ENCODE measurements around the gene TFF2. TPM values are rescaled to one million over a fixed set of nuclear protein-coding genes. Genes with fewer than 3 reads are reported as not detected.

Gene TFF2
- polyA plus RNA-seq, 1 donor (not counting 4 experiments of a cell fraction or from before 2014, with no cell fraction given) = not detected

DNA sequence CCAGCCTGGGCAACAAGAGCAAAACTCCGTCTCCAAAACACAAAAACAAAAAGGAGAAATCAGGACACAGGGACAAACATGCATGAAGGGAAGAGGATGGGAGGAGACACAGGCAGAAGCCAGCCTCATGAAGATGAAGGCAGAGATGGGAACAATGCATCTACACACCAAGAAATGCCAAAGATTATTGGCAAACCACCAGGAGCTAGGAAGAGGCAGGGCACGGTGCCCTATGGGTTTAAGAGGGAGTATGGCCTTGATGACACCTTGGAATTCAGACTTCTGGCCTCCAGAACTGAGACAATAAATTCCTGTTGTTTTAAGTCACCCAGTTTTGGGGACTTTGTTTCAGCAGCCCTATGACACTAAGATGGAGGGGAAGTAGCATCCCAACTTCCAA, 39.9 kb upstream of the TFF2 start:
- Histone ChIP-seq H4K20me1 (ENCODE audit: control insufficient read depth, extremely low read depth, insufficient read depth, low read length) (no peaks in the 10 kb centered on the region), H3K27ac (ENCODE audit: control insufficient read depth, insufficient read depth, low read length) (no peak overlapping the region), H3K9ac (ENCODE audit: control insufficient read depth, extremely low read depth, insufficient read depth, low read length) (no peak overlapping the region), H3K9me3 (ENCODE audit: control insufficient read depth, low read depth, low read length) (no peaks in the 10 kb centered on the region), H3K79me2 (ENCODE audit: control insufficient read depth, insufficient read depth, low read length) (no peaks in the 10 kb centered on the region), H3K4me2 (ENCODE audit: control insufficient read depth, extremely low read depth, insufficient read depth, low read depth, low read length) (no peak overlapping the region), H3K4me1 (ENCODE audit: control insufficient read depth, extremely low read depth, insufficient read depth, low read length) (no peaks in the 10 kb centered on the region), H3K36me3 (ENCODE audit: control insufficient read depth in 2 of 2, extremely low read depth in 1 of 2, insufficient read depth in 2 of 2, low read length in 2 of 2) (no peaks in the 10 kb centered on the region), H3K9me1 (ENCODE audit: control insufficient read depth, extremely low read depth, insufficient read depth, low read length) (no peaks in the 10 kb centered on the region), H3K4me3 (ENCODE audit: control insufficient read depth in 2 of 3, extremely low read depth in 1 of 3, insufficient read depth in 2 of 3, low read depth in 1 of 3, low read length in 3 of 3) (no peak overlapping the region), H2AFZ (ENCODE audit: control insufficient read depth, low read length) (no peak overlapping the region), H3K27me3 (ENCODE audit: control insufficient read depth, extremely low read depth, insufficient read depth, low read length) (peaks cover 5% of the 10 kb centered on the region)
- DNase-seq (ENCODE audit: low read depth, low spot score) (no peak), FAIRE-seq (no peak)
- TF ChIP-seq, protein P1, sequence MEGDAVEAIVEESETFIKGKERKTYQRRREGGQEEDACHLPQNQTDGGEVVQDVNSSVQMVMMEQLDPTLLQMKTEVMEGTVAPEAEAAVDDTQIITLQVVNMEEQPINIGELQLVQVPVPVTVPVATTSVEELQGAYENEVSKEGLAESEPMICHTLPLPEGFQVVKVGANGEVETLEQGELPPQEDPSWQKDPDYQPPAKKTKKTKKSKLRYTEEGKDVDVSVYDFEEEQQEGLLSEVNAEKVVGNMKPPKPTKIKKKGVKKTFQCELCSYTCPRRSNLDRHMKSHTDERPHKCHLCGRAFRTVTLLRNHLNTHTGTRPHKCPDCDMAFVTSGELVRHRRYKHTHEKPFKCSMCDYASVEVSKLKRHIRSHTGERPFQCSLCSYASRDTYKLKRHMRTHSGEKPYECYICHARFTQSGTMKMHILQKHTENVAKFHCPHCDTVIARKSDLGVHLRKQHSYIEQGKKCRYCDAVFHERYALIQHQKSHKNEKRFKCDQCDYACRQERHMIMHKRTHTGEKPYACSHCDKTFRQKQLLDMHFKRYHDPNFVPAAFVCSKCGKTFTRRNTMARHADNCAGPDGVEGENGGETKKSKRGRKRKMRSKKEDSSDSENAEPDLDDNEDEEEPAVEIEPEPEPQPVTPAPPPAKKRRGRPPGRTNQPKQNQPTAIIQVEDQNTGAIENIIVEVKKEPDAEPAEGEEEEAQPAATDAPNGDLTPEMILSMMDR (optimal IDR thresholded peaks at IDR 0.05 in 1 of 3, IDR thresholded peaks at IDR 0.05 in 1 of 3, conservative IDR thresholded peaks at IDR 0.05 in 1 of 3; ENCODE audit: extremely low read depth in 1 of 3, insufficient read depth in 2 of 3, low read length in 3 of 3) = no peak
- no peak for TF ChIP-seq EZH2 (IDR thresholded peaks at IDR 0.05; ENCODE audit: low read length)
- dilution Hi-C loops (cut with MboI; ENCODE audit: extremely low pct_ligation_motif_present, low sequenced_read_pairs) = no loop called here

DNA sequence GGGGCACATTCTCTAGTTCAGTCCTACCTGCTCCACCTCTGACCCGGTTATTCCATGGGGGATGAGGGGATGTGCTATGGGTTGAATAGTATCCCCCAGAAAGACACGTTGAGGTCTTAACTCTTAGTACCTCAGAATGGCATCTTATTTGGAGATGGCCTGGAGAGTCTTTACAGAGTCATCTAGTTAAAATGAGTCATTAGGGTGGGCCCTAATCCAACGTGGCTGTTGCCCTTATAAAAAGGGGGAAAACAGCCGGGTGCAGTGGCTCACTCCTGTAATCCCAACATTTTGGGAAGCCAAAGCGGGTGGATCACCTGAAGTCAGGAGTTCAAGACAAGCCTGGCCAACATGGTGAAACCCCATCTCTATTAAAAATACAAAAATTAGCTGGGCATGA, 39.4 kb upstream of the TFF2 start:
- peaks cover 5% of the 10 kb centered on the region for H3K27me3 ChIP-seq (ENCODE audit: control insufficient read depth, extremely low read depth, insufficient read depth, low read length)
- no peaks in the 10 kb centered on the region for H4K20me1 ChIP-seq (ENCODE audit: control insufficient read depth, extremely low read depth, insufficient read depth, low read length)
- H3K9me3 ChIP-seq (ENCODE audit: control insufficient read depth, low read depth, low read length) = no peaks in the 10 kb centered on the region
- H3K27ac ChIP-seq (ENCODE audit: control insufficient read depth, insufficient read depth, low read length) = no peak overlapping the region
- TF ChIP-seq, protein P1 (optimal IDR thresholded peaks at IDR 0.05 in 1 of 3, IDR thresholded peaks at IDR 0.05 in 1 of 3, conservative IDR thresholded peaks at IDR 0.05 in 1 of 3; ENCODE audit: extremely low read depth in 1 of 3, insufficient read depth in 2 of 3, low read length in 3 of 3) = no peak
- no peak for TF ChIP-seq EZH2 (IDR thresholded peaks at IDR 0.05; ENCODE audit: low read length)
- H2AFZ ChIP-seq (ENCODE audit: control insufficient read depth, low read length) = no peak overlapping the region
- FAIRE-seq (no peak), DNase-seq (ENCODE audit: low read depth, low spot score) (no peak)
- no peaks in the 10 kb centered on the region for H3K79me2 ChIP-seq (ENCODE audit: control insufficient read depth, insufficient read depth, low read length)
- no peaks in the 10 kb centered on the region for H3K9me1 ChIP-seq (ENCODE audit: control insufficient read depth, extremely low read depth, insufficient read depth, low read length)
- H3K36me3 ChIP-seq (ENCODE audit: control insufficient read depth in 2 of 2, extremely low read depth in 1 of 2, insufficient read depth in 2 of 2, low read length in 2 of 2) = no peaks in the 10 kb centered on the region
- no peak overlapping the region for H3K4me3 ChIP-seq (ENCODE audit: control insufficient read depth in 2 of 3, extremely low read depth in 1 of 3, insufficient read depth in 2 of 3, low read depth in 1 of 3, low read length in 3 of 3)
- no peak overlapping the region for H3K4me2 ChIP-seq (ENCODE audit: control insufficient read depth, extremely low read depth, insufficient read depth, low read depth, low read length)
- dilution Hi-C loops (cut with MboI; ENCODE audit: extremely low pct_ligation_motif_present, low sequenced_read_pairs) = no loop called here
- no peak overlapping the region for H3K9ac ChIP-seq (ENCODE audit: control insufficient read depth, extremely low read depth, insufficient read depth, low read length)
- no peaks in the 10 kb centered on the region for H3K4me1 ChIP-seq (ENCODE audit: control insufficient read depth, extremely low read depth, insufficient read depth, low read length)

Data from keratinocyte (primary cell).